NCI-H187 treated with DMSO at 0.1 percent for 48 hours (cell line): Measurements from ENCODE around the gene OR1E2.
"Not testable (repeated sequence)": the region's sequence is repeated elsewhere in the genome, so short reads cannot be mapped to it uniquely, and the experiment has no call there.

Source experiments
- DNase-seq: peaks from one replicate; lab custom pipeline; 2025; lab: John Stamatoyannopoulos, UW

OR1E2 gene

GRCh38 chr17:3433741-3434140, at the start of gene OR1E2:
OR1E2 (minus strand) TSS chr17:3433841; CDS start chr17:3433841, 0 bp downstream.
- DNase-seq, result no peak

GRCh38 chr17:3482852-3483251, 49.2 kb upstream of the OR1E2 start:
- DNase-seq, result no peak

GRCh38 chr17:3479988-3480387, 46.3 kb upstream of the OR1E2 start:
- DNase-seq, result no peak

GRCh38 chr17:3475812-3476610, 42.4 kb upstream of the OR1E2 start, which contains the start of gene ASPA:
ASPA (plus strand) TSS chr17:3475997; CDS start chr17:3476160, 163 bp downstream.
- no peak for DNase-seq

- DNase-seq, result no peak
Observed at GRCh38 chr17:3475251-3475685, 41.6 kb upstream of the OR1E2 start.

GRCh38 chr17:3474212-3474611, 40.6 kb upstream of the OR1E2 start:
- DNase-seq, result no peak

GRCh38 chr17:3472137-3472536, 38.5 kb upstream of the OR1E2 start:
- DNase-seq, result no peak

- DNase-seq, result no peak
Observed at GRCh38 chr17:3471599-3471998, 38.0 kb upstream of the OR1E2 start, which contains the start of gene SPATA22. SPATA22 (minus strand) TSS chr17:3471819; CDS start chr17:3469325, 2,494 bp downstream.

GRCh38 chr17:3469529-3469928, 35.9 kb upstream of the OR1E2 start:
- no peak for DNase-seq

GRCh38 chr17:3466355-3466754, 32.7 kb upstream of the OR1E2 start:
- not testable (repeated sequence) for DNase-seq

- no peak for DNase-seq
Observed at GRCh38 chr17:3448059-3448665, 14.5 kb upstream of the OR1E2 start.

- DNase-seq, result no peak
Observed at GRCh38 chr17:3447625-3448024, 14.0 kb upstream of the OR1E2 start.

- no peak for DNase-seq
Observed at GRCh38 chr17:3440451-3440850, 6.8 kb upstream of the OR1E2 start.

- DNase-seq, result no peak
Observed at GRCh38 chr17:3438368-3438767, 4.7 kb upstream of the OR1E2 start.

GRCh38 chr17:3433215-3433614, 426 bp downstream of the OR1E2 start:
- not testable (repeated sequence) for DNase-seq

- no peak for DNase-seq
Observed at GRCh38 chr17:3418222-3418621, 15.4 kb downstream of the OR1E2 start.

- DNase-seq, result no peak
Observed at GRCh38 chr17:3415610-3416009, 18.0 kb downstream of the OR1E2 start.

GRCh38 chr17:3412216-3412615, 21.4 kb downstream of the OR1E2 start:
- not testable (repeated sequence) for DNase-seq

GRCh38 chr17:3411070-3411469, 22.6 kb downstream of the OR1E2 start, which contains the start of gene OR3A3:
OR3A3 (plus strand) TSS chr17:3411370.
- DNase-seq, result no peak

GRCh38 chr17:3403856-3404255, 29.8 kb downstream of the OR1E2 start:
- DNase-seq, result not testable (repeated sequence)

GRCh38 chr17:3401786-3402185, 31.9 kb downstream of the OR1E2 start:
- DNase-seq, result no peak

GRCh38 chr17:3400055-3400454, 33.6 kb downstream of the OR1E2 start:
- no peak for DNase-seq

- no peak for DNase-seq
Observed at GRCh38 chr17:3398310-3398709, 35.3 kb downstream of the OR1E2 start, which contains the start of gene OR1E1. OR1E1 (minus strand) TSS chr17:3398410; CDS start chr17:3398410, 0 bp downstream.
